GM18508 (cell line): ENCODE results near the gene SGSM1.
"Not testable (repeated sequence)": the region's sequence is repeated elsewhere in the genome, so short reads cannot be mapped to it uniquely, and the experiment has no call there.

ENCODE experiments used
- ATAC-seq: cut with Tn5 transposase; IDR thresholded peaks from one replicate; pipeline ENCODE4 v1.9.1; 2021; ENCODE audit warnings: moderate number of reproducible peaks; ENCODE audit not compliant: insufficient read depth, unreplicated experiment

Gene SGSM1

DNA sequence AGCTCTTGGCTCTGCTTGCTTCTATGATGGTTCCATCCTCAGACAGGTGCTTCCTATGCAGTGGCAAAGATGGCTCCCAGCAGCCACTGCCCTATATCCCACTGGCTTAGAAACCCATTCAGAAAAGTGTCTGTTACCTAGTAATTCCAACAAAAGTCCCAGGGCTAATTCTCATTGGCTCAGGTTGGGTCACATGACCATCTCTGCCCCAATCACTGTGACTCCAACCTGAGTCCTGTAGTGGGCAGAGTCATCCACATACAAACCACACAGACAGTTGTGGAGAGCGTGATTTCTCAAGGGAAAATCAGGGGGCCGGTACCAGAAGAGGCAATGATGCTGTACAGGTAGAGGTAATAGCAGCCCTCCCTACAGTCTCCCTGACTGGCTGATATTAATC lies 73.0 kb downstream of the SGSM1 start:
- no peak for ATAC-seq

DNA sequence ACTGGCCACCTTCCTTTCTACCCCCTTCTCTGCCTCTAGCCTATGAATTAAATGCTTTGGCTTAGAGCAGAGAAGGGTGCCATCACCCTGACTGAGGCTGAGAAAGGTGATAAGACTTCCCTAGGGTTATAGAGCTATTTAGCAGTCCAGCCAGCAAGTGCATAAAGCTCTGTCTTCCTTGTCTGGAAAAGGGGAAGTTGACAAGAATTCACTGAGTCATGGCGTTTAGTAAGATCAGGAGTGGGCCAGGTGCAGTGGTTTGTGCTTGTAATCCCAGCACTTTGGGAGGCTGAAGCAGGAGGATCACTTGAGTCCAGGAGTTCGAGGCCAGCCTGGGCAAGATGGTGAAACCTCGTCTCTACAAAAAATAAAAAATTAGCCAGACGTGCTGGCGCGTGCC lies 77.4 kb downstream of the SGSM1 start:
- ATAC-seq: no peak

DNA sequence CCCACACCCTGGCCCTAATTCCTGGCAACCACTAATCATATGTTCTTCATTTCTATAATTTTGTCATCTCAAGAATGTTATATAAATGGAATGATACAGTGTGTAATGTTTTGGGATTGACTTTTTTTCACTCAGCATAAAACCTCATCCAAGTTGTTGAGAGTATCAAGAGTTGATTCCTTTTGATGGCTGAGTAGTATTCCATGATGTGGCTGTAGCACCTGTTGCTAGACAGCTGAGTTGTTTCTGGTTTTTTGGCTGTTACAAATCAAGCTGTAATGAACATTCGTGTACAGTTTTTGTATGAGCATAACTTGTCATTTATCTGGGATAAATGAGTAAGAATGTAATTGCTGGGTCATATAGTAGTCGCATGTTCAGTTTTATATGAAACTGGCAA lies 81.2 kb downstream of the SGSM1 start:
- no peak for ATAC-seq

DNA sequence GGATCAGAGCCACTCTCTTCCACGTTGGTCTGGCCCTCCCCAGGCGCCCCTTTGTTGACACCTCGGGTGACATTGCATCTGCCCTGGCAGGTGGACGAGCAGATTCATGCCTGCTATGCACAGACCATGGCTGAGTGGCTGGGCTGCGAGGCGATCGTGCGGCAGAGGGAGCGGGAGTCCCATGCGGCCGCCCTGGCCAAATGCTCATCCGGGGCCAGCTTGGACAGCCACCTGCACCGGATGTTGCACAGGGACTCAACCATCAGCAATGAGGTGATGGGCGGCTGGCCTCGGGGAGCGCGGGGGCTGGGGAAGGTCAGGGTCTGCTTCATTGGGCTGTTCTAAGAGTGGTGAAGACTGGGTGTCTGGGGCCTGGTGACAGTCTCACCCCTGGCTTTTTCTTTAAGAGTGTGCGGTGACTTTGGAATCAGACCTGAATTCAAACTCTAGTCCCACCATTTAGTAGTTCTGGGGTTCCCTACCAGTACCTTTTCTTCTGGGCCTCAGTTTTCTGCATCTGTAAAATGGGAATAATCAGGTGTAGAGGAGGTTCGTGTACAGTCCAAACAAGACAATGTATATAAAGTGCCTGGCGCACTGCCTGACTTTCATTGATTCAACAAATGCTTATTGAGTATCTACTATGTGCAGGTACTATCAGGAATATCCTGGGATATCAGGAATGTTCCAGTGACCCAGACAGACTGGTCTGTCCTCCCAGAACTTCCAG lies 87.5 kb downstream of the SGSM1 start:
- ATAC-seq: no peak

DNA sequence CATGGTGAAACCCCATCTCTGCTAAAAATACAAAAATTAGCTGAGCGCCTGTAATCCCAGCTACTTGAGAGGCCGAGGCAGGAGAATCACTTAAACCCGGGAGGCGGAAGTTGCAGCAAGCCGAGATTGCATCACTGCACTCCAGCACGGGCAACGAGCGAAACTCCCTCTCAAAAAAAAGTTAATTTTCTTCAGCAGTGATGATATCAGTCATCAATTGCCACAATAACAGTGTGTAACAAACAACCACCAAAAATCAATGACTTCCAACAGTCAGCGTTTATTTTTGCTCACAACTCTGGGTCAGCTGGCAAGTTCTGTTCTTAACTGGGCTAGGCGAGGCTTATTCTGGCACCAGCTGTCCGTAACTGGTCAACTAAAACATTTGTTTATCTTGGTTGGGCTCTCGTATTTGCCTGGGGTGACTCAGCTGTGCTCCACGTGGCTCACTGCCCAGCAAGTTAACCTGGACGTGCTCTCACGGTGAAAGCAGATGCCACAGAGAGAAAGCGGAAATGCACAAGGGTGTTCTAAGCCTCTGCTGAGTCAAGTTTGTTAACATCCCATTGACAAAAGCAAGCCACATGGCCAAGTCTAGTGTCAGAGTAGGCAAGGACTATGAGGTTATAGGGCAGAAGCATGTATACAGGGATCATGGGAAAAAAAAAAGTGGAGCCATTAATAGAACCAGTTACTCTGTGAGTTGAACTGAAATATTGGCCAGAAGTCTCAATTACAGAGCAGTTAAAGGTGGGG lies 88.4 kb downstream of the SGSM1 start:
- no peak for ATAC-seq

DNA sequence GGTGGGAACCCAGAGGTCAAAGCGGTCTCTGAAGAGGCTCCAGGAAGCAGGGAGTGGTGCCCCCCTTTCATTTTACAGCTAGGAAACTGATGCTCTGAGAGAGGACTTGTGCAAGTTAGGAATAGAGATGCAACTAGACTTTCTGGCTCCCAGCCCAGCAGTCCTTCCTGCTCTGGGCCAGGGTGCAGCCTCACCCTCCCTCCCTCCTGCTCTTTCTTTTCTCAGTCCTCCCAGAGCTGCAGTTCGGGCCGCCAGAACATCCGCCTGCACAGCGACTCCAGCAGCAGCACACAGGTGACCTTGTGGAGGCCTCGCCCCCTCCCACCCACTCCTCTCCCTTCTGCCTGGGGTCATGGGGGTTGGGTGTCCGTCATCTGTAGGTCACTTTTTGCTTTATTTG lies 89.0 kb downstream of the SGSM1 start:
- no peak for ATAC-seq

DNA sequence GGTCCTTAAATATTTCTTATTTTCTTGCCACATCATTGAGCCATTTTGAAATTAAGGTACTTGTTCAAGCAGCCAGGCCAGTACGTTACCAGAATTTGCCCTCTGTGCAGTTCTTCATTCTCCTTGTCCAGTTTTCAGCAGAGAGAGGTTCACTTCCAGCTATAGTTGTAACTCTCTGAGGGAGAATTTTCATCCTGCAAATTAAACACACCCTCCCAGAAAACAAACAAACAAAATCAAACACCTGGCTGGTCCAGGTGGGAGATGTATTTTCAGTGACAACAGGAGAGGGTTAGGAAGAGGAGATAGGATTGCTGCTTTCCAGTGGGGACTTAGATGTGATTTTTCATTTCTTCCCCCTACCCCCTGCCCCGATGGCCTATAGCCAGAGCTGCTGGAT lies 95.4 kb downstream of the SGSM1 start:
- no peak for ATAC-seq

DNA sequence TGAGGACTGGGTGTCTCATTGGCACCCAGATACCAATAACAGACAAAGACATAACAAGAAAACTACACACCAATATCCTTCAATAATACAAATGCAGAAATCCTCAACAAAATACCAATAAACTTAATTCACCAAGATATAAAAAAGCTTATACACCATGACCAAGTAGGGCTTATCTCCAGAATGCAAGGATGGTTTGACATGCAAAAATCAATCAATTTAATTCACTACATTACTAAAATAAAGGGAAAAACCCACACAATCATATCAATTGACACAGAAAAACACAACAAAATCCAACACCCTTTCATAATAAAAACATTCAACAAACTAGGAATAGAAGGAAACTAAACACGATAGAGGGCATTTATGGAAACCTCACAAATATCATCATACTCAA lies 99.9 kb downstream of the SGSM1 start:
- no peak for ATAC-seq

DNA sequence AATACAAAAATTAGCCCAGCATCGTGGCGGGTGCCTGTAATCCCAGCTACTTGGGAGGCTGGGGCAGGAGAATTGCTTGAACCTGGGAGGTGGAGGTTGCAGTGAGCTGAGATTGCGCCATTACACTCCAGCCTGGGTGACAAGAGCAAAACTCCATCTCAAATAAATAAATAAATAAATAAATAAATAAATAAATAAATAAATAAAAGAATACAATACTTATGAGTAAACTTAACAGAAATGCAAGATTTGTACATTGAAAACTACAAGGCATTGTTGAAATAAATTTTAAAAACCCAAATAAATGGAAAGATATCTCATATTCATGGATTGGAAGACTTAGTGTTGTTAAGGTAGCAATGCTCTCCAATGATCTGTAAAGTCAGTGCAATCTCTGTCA lies 101.1 kb downstream of the SGSM1 start:
- ATAC-seq: not testable (repeated sequence)

DNA sequence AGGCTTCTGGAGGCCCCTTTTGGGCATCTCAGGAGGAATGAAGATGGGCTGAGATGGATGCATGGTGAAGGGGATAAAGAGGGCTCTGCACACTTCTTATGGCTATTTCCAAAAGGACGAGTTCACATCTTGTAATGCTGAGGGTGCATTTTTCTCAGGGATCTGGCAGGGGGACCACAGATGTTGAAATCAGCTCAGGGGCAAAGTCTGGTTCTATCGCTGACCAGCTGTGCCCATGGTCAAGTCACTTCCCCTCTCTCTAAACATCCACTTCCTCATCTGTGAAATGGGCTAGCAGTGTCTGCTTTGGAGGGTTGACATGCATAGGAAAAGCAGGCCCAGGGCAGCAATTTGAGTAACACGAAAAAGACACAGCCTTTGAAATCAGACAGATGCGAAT lies 114.0 kb downstream of the SGSM1 start:
- ATAC-seq: no peak

DNA sequence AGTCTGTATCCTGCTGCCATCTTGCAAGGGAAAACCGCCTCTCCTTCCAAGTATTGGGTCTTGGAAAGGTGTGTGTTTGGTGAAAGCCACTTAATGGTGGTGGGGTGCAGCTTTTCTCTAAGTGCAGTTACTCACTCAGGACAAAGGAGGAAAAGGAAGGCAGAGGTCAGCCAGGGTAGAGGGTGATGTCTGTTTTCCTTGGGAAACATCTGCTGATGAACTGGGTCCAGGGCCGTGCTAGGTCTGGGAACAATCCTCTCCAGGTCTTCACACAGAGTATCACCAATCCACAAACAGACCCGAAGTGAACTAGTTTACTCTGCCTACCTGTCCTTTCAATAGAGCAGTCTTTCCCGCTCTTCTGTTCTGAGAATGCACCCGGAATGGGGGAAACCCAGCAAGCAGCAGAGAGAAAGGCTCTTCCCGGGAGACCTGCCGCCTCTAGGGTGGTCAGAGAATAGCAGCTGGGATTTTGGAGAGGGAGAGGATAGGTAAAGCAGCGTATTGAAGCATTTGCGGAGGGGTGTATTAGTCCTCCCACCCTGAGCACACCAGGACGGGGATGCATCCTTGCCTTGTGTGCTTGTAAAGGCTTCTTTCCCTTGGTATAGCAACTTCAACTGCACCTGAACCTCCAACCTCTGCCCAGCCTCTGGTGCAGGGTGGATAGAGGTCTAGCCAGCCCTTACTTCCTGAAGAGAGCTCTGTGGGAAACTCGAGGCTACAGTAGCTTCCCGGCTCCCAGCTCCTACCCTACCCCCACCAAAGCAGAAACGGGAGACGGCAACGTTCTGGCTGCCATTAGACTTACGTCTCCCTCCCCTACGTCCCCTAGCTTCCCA lies 119.8 kb downstream of the SGSM1 start:
- no peak for ATAC-seq

DNA sequence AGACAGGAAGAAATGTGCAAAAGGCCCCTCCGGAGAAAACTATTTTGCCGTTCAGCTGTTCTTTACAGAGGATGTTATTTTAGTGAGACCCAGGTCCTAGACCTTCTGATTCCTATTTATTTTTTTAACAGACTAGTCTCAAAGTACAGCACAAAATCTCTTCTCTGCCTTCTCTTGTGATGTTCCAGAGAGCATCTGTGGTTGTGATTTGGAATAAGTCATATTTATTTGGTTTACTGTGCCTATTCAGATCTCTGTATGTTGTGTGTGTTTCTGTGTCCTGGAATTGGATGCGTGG lies 120.4 kb downstream of the SGSM1 start:
- no peak for ATAC-seq

DNA sequence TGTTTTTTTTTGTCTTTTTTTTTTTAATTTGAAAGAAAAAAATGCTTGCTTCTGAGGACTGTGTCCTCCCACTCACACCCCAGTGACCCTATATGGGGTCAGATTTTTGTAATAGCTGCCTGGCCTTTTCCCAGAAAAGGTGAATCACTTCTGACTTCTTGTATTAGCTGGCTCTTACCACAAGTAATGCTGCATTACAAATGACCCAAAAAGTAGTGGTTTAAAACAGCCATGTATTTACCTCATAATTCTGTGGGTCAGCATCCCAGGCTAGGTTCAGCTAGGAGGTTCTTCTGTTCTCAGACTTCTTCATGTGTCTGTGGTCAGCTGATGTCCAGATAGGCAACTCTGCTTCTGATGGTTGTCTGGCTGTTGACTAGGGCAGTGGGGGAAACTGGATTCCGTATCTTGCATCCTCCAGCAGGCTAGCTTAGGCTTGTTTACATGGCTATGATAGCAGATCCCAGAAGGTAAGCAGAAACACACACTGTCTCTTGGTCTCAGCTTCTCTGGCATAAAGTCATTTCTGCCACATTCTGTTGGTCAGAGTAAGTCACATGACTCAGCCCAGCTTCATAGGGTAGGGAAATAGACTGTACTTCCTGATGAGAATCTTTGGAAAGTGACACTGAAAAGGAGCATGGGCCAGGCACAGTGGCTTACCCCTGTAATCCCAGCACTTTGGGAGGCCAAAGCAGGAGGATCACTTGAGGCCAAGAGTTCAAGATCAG lies 121.0 kb downstream of the SGSM1 start:
- ATAC-seq: no peak

DNA sequence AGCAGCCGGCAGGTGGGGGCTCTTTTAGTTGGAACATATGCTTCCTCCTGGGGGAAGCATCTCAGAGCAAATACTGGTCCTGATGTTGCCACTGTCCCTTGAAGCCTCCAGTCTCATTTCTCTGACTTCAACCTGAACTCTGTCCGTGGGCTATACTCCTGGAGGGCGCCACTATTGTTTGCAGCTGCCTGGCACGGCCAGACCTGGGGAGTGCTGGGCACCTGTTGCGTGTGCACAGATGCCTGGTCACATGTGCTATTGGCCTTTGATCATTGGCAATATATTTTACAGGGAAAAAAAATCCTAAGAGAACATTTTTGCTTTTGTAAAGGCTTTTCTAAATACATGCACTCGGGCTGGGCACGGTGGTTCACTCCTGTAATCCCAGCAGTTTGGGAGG lies 122.3 kb downstream of the SGSM1 start:
- no peak for ATAC-seq

DNA sequence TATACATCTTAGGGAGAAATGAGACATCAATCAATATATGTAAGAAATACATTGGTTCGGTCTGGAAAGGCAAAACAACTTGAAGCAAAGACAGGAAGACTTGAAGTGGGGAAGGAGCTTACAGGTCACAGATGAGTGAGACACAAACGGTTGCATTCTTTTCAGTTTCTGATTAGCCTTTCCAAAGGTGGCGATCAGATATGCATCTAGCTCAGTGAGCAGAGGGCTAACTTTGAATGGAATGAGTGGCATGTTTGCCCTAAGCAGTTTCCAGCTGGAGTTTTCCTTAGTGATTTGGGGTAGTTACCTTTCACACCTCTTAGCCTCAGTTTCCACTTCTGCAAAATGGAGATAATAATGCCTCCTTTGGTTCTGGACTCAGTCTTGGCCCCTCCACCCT lies 124.7 kb downstream of the SGSM1 start:
- no peak for ATAC-seq

DNA sequence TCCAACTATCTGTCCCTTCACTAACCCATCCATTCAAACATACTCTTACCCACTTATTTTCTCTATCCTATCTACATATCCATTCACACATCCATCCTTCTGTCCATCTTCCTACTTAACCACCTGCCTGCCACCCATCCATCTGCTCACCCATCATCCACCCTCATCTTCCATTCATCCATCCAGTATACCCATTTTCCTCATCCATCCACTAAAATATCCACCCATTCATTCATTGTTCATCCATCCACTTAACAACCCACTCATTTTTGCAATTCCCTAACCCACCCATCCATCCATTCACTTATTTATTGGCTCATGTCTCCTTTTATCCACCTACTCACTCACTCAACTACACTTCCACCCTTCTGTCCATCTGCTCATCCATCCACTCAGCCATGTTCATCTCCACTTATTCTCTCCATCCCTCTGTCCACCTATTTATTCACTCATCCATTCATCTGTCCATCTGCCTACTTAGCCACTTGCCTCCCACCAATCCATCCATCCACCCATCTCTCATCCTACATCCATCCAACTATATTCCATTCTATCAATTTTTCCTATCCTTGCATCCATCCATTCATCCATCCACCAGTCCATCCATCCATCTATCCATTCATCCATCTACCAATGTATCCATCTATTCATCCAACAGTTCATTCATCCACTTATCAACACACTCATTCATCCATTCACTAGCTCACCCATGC lies 129.9 kb downstream of the SGSM1 start:
- no peak for ATAC-seq

DNA sequence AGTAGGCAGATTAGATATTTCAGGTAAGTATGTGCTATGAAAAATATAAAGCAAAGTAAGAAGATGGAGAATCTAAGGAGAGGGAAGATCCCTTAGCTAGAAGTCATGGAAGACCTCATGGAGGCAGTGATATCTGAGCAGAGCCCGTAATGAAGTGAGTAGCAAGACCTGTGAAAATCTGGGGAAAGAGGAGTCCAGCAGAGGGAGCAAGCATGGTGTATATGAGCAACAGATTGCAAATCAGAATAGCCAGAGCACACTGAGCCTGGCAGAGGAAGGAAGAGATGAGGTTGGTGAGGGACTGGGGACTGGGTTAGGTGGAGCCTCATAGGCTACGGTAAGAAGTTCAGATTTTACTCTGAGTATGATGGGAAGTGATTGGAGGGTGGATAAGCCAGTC lies 131.1 kb downstream of the SGSM1 start:
- ATAC-seq: no peak

DNA sequence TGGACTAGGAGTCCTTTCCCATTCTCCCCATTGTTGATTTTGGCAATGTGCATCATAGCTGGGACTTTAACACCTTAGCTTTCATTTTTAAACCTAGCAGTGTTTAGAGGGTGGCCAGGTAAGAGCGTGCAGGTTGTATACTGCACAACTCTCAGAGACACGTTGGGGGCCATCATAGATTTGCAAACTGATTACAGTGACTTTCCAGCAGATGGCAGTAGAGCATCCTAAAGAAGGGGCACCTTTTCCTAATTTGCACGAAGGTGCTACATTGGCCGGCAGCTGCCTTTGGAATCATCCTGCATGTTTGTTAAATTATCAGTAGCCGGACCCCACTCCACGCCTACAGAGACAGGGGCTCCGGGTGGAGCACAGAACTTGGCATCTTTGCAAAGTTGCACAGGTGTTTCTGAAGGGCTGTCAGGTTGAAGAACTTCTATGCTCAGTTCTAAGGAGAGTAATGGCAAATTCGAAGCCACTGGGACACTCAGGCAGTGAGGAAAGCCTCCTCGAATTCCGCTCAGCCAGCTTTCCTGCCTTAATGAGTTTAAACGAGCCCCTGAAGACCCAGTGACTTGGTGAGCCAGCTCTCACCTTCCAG lies 132.8 kb downstream of the SGSM1 start:
- ATAC-seq: no peak

DNA sequence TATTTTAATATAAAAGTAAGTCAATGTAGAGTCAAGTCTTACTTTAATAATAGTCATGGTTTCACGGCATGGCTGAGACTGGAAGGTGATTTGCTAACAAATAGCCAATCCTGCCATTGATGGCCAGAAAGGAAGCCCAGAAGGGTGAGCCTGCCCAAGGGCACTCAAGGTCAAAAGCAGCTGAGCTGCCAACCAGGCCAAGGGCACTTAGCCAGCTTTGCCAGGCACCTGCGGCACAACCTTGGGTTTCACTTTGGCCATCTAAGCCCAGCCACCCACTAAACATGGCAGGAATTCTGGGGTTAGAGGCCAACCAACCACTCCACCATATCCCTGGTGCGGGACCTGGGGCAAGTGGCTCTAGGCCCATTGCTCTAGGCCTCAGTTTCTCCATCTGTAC lies 136.3 kb downstream of the SGSM1 start:
- ATAC-seq: no peak
